T-cell (primary cell): ENCODE data around the gene LRTM2. TPM values are rescaled to one million over a fixed set of nuclear protein-coding genes. Genes with fewer than 3 reads are reported as not detected.

ENCODE experiments used
- ATAC-seq, 4 experiments: fragments of 200-7000 bp in 3 of 4; fragments of 150-1000 bp in 1 of 4; cut with Tn5 transposase; replicated peaks in 1 of 4; 1 replicate in 3 of 4; 2 replicates in 1 of 4; pipeline ENCODE4 v1.10.0; 2021; ENCODE audit warnings: moderate library complexity in 3 of 4, mild to moderate bottlenecking in 2 of 4, moderate number of reproducible peaks in 1 of 4
- CTCF ChIA-PET, 2 donors: fragments of 300-600 bp; sonication (Branson Sonifier 250); formaldehyde crosslinking; loops; one replicate each; lab custom pipeline; 2022; ENCODE audit warnings: antibody characterized with exemption in 2 of 2; lab: Charles Lee
- POLR2A ChIA-PET, 2 donors: fragments of 300-600 bp; sonication (Branson Sonifier 250); formaldehyde crosslinking; loops; one replicate each; lab custom pipeline; 2022; ENCODE audit warnings: antibody characterized with exemption in 2 of 2; lab: Charles Lee
- DNase-seq, 35 experiments: peaks; one replicate each; pipeline versions ENCODE4 v3.0.0 to v3.0.0-alpha.2; 2013 to 2023
- H3K27ac ChIP-seq: one replicate; pipeline ENCODE4 v1.5.1; 2013; ENCODE audit warnings: low read length
- H3K27me3 ChIP-seq, 2 experiments: replicated peaks in 1 of 2; 1 replicate in 1 of 2; 2 replicates in 1 of 2; pipeline versions ENCODE4 v1.6.1 to v1.7.0; 2013; ENCODE audit warnings: low read length in 1 of 2, mixed read lengths in 1 of 2; ENCODE audit not compliant: control insufficient read depth in 2 of 2, insufficient read depth in 2 of 2; ENCODE audit errors: extremely low read depth in 1 of 2
- H3K36me3 ChIP-seq, 2 donors: 1 replicate in 1 of 2; 2 replicates in 1 of 2; pipeline versions ENCODE4 v1.6.1 to v1.7.0; 2013; ENCODE audit warnings: low read length in 1 of 2; ENCODE audit not compliant: control insufficient read depth in 2 of 2, insufficient read depth in 1 of 2; ENCODE audit errors: extremely low read depth in 1 of 2
- H3K4me1 ChIP-seq, 2 experiments: 1 replicate in 1 of 2; 2 replicates in 1 of 2; pipeline versions ENCODE4 v1.6.1 to v1.7.0; 2013; ENCODE audit warnings: low read length in 2 of 2, mixed read lengths in 1 of 2; ENCODE audit not compliant: insufficient read depth in 2 of 2, control insufficient read depth in 1 of 2; ENCODE audit errors: extremely low read depth in 1 of 2
- H3K4me3 ChIP-seq, 2 donors: 1 replicate in 1 of 2; 2 replicates in 1 of 2; pipeline versions ENCODE4 v1.5.1 to v1.7.0; 2013; ENCODE audit warnings: mild to moderate bottlenecking in 2 of 2, low read length in 1 of 2, moderate library complexity in 1 of 2; ENCODE audit not compliant: control insufficient read depth in 1 of 2; ENCODE audit errors: extremely low read depth in 1 of 2
- H3K9me3 ChIP-seq: 2 replicates; pipeline ENCODE4 v1.7.0; 2013
- H3K27ac Mint-ChIP-seq, 2 donors: one replicate each; pipeline ENCODE4 v1.8.0; 2020 to 2021; ENCODE audit warnings: mild to moderate bottlenecking in 2 of 2, mixed read lengths in 2 of 2
- H3K27me3 Mint-ChIP-seq, 2 donors: one replicate each; pipeline ENCODE4 v1.8.0; 2021 to 2022; ENCODE audit warnings: mixed read lengths in 2 of 2
- H3K36me3 Mint-ChIP-seq: one replicate; pipeline ENCODE4 v1.8.0; 2021; ENCODE audit warnings: mixed read lengths
- H3K4me1 Mint-ChIP-seq, 3 donors: one replicate each; pipeline ENCODE4 v1.8.0; 2020 to 2022; ENCODE audit warnings: mixed read lengths in 3 of 3, mild to moderate bottlenecking in 1 of 3
- H3K4me3 Mint-ChIP-seq, 3 donors: one replicate each; pipeline ENCODE4 v1.8.0; 2020 to 2022; ENCODE audit warnings: mild to moderate bottlenecking in 3 of 3, mixed read lengths in 3 of 3, moderate library complexity in 3 of 3
- H3K9me3 Mint-ChIP-seq, 3 donors: one replicate each; pipeline ENCODE4 v1.8.0; 2020 to 2022; ENCODE audit warnings: mixed read lengths in 3 of 3
- WGBS: methylation state at CpG from one replicate; pipeline ENCODE4 v1.1.5; 2013; ENCODE audit warnings: missing lambda C conversion rate; ENCODE audit not compliant: insufficient coverage; 5-methylcytosine and 5-hydroxymethylcytosine counted together
- total RNA-seq, 35 experiments: library from RNA in 6 of 35; stranded (reverse) in 6 of 35; fragments of 120-200 nt in 1 of 35; gene quantifications; one replicate each; pipeline versions ENCODE4 v1.2.1 to v1.2.4 and lab custom pipeline; 2013 to 2026

LRTM2 gene
- total RNA-seq, 5 donors from 2014 or later (not counting 1 experiment from before 2014, with no cell fraction given) = not detected

DNA sequence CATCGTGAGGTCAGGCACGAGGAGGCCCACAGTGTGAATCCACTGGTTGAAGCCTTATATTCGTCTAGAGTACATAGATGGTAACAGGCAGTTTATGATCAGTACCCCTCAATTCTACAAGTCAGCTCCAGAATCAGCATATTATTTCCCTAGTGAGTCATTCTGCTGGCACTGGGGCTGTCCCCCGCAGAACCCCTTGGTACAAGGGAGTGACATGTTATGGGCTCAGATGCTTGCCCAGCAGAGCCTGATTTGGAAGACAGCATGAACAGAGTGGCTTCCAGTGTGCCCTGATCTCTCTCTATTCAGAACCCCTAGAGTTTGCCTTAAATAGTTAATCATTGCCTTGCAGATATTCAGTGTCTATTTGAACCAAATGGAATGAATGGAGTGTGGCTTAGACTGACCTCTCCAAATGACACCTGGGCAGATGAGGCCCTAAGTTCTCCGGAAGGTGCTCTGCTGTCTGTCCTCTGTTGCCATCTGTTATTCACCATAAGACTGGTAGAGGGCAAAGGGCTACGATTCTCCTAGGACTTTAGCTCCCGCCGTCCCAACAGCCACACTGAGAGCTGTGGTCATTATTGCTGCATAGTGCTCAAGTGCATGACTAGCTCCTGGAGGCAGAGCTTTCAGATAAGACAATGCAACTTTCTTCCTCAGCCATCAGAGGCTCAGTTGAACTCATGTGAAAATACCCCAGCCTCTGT, 57.0 kb downstream of the LRTM2 start:
- no peaks in the 10 kb centered on the region for H3K4me1 Mint-ChIP-seq
- ChIA-PET POLR2A (no interaction called here), CTCF (no interaction called here)
- ATAC-seq (no peak), DNase-seq (peak in 1 of 35 experiments; percentile 1)
- Histone ChIP-seq H3K9me3 (no peaks in the 10 kb centered on the region), H3K27me3 (peaks cover 0 to 9% of the 10 kb centered on the region in 2 experiments), H3K4me1 (no peaks in the 10 kb centered on the region), H3K4me3 (no peak overlapping the region), H3K27ac (no peak overlapping the region), H3K36me3 (no peaks in the 10 kb centered on the region)
- H3K4me3 Mint-ChIP-seq = no peak overlapping the region
- peaks cover 0 to 13% of the 10 kb centered on the region in 2 donors for H3K27me3 Mint-ChIP-seq
- no peaks in the 10 kb centered on the region for H3K36me3 Mint-ChIP-seq
- H3K9me3 Mint-ChIP-seq = no peaks in the 10 kb centered on the region
- 87% methylated on average over 7 of the region's 8 CpGs for WGBS
- H3K27ac Mint-ChIP-seq = no peak overlapping the region

DNA sequence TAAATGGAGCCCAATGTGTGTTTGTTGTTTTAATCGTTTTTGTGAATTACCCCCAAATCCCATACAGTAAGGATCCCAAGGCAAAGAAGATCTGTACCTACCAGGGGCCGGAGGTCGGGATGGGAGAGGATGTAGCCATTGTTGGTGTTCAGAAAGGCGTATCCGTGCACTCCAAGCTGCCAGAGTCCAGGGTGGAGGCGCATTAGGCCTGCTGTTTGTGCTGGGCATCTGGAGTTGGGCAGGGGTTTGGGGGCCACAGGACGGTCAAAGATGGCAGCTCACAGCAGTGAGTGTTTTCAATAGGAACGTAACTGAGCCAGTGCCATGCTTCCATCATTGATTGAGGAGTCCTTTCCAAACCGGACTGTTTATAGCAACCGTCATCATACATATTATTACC, 57.8 kb downstream of the LRTM2 start:
- DNase-seq = peak in 1 of 35 experiments; percentile 1
- H3K27me3 Mint-ChIP-seq = peaks cover under 1 to 13% of the 10 kb centered on the region in 2 donors
- CTCF ChIA-PET = no interaction called here
- no peaks in the 10 kb centered on the region for H3K4me1 Mint-ChIP-seq
- no peak overlapping the region for H3K27ac Mint-ChIP-seq
- no peak overlapping the region for H3K27ac ChIP-seq
- H3K36me3 ChIP-seq = no peaks in the 10 kb centered on the region
- peaks cover 0 to 17% of the 10 kb centered on the region in 2 experiments for H3K27me3 ChIP-seq
- no peak overlapping the region for H3K4me3 Mint-ChIP-seq
- H3K9me3 ChIP-seq = no peaks in the 10 kb centered on the region
- POLR2A ChIA-PET = no interaction called here
- H3K4me3 ChIP-seq = no peak overlapping the region
- ATAC-seq = no peak
- no peaks in the 10 kb centered on the region for H3K9me3 Mint-ChIP-seq
- 96% methylated on average over 6 of the region's 10 CpGs for WGBS
- no peaks in the 10 kb centered on the region for H3K4me1 ChIP-seq
- H3K36me3 Mint-ChIP-seq = no peaks in the 10 kb centered on the region

DNA sequence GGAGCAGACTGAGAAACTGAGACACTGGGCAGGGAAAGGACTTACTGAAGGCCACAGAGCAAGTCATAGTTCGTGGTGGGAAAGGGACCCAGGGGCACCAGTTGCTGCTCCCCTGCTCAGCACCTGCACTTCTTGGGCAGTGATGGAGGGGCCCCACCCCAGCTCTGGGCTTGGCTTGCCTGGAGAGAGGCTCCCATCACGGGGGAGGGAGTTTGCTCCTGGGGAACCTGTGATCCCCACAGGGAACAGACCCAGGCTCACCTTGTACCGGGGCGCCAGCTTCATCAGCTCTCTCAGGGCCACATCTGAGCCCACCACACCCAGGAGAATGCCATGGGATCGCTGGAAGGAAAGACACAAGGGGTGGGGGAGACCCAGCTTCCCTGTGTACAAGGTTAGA, 58.3 kb downstream of the LRTM2 start:
- Mint-ChIP-seq H3K27me3 (peaks cover 5 to 18% of the 10 kb centered on the region in 2 donors), H3K36me3 (no peaks in the 10 kb centered on the region), H3K9me3 (no peaks in the 10 kb centered on the region), H3K4me1 (no peaks in the 10 kb centered on the region), H3K4me3 (no peak overlapping the region), H3K27ac (no peak overlapping the region)
- ChIA-PET CTCF (no interaction called here), POLR2A (no interaction called here)
- Histone ChIP-seq H3K9me3 (no peaks in the 10 kb centered on the region), H3K27ac (no peak overlapping the region), H3K4me3 (no peak overlapping the region), H3K4me1 (no peaks in the 10 kb centered on the region), H3K36me3 (no peaks in the 10 kb centered on the region), H3K27me3 (peaks cover 0 to 17% of the 10 kb centered on the region in 2 experiments)
- 69% methylated on average over 1 of the region's 5 CpGs for WGBS
- no peak for DNase-seq
- no peak for ATAC-seq

DNA sequence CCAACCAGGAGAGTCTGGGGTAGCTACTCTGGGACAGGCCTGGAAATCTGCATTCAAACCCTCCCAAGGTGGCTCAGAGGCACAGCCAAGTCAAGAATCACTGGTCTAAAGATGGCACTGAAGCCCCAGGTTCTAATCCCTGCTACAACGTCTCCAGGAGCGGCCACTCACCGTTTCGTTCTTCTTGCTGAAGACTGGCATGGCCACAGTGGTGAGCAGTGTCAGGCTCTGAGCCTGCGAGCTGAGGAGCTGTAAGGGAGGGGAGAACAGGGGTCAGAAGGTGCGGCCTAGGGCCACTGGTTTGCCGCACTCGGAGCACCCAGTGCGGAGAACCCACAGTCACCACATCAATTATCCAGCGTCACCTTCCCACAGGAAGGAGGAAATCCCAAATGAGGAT, 59.3 kb downstream of the LRTM2 start:
- H3K4me1 Mint-ChIP-seq = no peaks in the 10 kb centered on the region
- ChIA-PET POLR2A (no interaction called here), CTCF (no interaction called here)

DNA sequence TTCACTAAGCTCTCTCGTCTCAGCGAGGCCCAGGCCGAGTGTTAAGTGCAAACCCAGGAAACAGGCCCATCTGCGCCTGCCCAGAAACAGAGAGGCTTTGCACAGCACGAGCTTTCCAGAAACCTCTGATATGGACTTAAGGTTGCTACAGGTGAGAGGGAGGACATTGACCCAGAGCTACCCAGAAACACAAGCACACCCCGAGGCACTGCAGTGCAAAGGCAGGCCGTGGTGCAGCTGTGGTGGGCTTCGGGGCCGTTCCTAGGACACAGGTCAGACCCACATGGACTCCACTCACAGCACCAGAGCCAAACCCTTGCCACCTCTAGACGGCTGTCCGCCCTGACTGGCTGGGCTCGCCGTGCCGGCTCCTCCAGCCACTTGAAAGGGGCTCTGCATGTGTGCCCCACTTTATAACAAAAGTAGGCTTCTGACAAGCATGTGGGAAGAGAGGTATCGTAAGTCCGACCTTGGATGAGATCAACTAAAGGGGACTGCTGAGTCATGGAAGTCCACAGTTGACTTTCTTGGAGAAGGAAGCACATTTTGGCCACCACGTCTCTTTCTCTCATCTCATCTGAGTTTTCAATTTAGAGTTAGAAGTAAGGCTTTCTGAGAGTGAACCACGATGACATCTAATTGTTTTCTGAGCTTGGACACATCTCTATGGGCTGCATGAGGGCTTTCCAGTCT, 59.9 kb downstream of the LRTM2 start:
- H3K4me1 Mint-ChIP-seq = no peaks in the 10 kb centered on the region
- no peak overlapping the region for H3K27ac Mint-ChIP-seq
- no peak overlapping the region for H3K4me3 ChIP-seq
- ChIA-PET CTCF (no interaction called here), POLR2A (no interaction called here)
- no peak overlapping the region for H3K4me3 Mint-ChIP-seq
- H3K36me3 ChIP-seq = no peaks in the 10 kb centered on the region
- WGBS = 81% methylated on average over 9 of the region's 18 CpGs
- no peak overlapping the region for H3K27ac ChIP-seq
- ATAC-seq = no peak
- H3K4me1 ChIP-seq = no peaks in the 10 kb centered on the region
- H3K36me3 Mint-ChIP-seq = no peaks in the 10 kb centered on the region
- H3K27me3 Mint-ChIP-seq = peaks cover 6 to 19% of the 10 kb centered on the region in 2 donors
- H3K27me3 ChIP-seq = peaks cover 0 to 23% of the 10 kb centered on the region in 2 experiments
- DNase-seq = peak in 1 of 35 experiments; percentile 1
- no peaks in the 10 kb centered on the region for H3K9me3 ChIP-seq
- H3K9me3 Mint-ChIP-seq = no peaks in the 10 kb centered on the region

More for the DNA sequence above, 59.3 kb downstream of the LRTM2 start:
- DNase-seq (peak in 1 of 35 experiments; percentile 3), ATAC-seq (no peak)
- H3K4me1 ChIP-seq = no peaks in the 10 kb centered on the region
- Mint-ChIP-seq H3K27me3 (peaks cover 6 to 19% of the 10 kb centered on the region in 2 donors), H3K4me3 (no peak overlapping the region), H3K27ac (no peak overlapping the region), H3K36me3 (no peaks in the 10 kb centered on the region), H3K9me3 (no peaks in the 10 kb centered on the region)
- no peak overlapping the region for H3K4me3 ChIP-seq
- H3K9me3 ChIP-seq = no peaks in the 10 kb centered on the region
- 96% methylated on average over 3 of the region's 10 CpGs for WGBS
- H3K36me3 ChIP-seq = no peaks in the 10 kb centered on the region
- H3K27me3 ChIP-seq = peaks cover 0 to 19% of the 10 kb centered on the region in 2 experiments
- H3K27ac ChIP-seq = no peak overlapping the region

DNA sequence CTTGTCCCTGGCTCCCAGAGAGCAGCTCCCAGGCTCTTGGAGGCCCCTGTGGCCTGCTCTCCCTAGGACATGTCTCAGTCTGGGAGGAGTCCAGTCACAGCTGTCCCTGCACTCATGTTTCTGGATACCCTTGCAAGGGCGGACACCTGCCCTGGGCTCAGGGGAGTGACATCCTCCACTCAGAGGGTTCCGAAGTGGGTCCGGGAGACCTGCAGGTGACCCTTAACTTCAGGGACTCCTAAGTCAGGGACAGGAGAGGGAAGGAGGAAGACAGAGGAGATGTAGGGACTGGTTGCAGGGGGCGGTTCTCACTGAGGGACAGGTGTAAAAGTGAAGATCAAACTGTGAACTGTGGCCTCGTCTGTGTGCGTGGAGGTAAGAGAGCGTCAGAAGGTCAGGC, 60.5 kb downstream of the LRTM2 start:
- no peaks in the 10 kb centered on the region for H3K36me3 Mint-ChIP-seq
- 90% methylated on average over 4 of the region's 7 CpGs for WGBS
- ChIA-PET CTCF (no interaction called here), POLR2A (no interaction called here)
- peaks cover 0 to 25% of the 10 kb centered on the region in 2 experiments for H3K27me3 ChIP-seq
- no peaks in the 10 kb centered on the region for H3K9me3 Mint-ChIP-seq
- H3K27ac ChIP-seq = no peak overlapping the region
- no peak for ATAC-seq
- no peaks in the 10 kb centered on the region for H3K36me3 ChIP-seq
- peaks cover 6 to 19% of the 10 kb centered on the region in 2 donors for H3K27me3 Mint-ChIP-seq
- no peaks in the 10 kb centered on the region for H3K4me1 ChIP-seq
- peak in 1 of 35 experiments; percentile 1 for DNase-seq
- no peaks in the 10 kb centered on the region for H3K4me1 Mint-ChIP-seq
- no peak overlapping the region for H3K4me3 Mint-ChIP-seq
- H3K27ac Mint-ChIP-seq = no peak overlapping the region
- H3K4me3 ChIP-seq = no peak overlapping the region
- H3K9me3 ChIP-seq = no peaks in the 10 kb centered on the region
